ENCODE measurements around the gene ABLIM1. TPM values are rescaled to one million over a fixed set of nuclear protein-coding genes. Genes with fewer than 3 reads are reported as not detected.

Gene ABLIM1
- total RNA-seq, 2 experiments from 2014 or later: 137 to 149 TPM

GRCh38 chr10:114526504-114527238 is 131.4 kb downstream of the ABLIM1 start:
- H3K36me3 Mint-ChIP-seq: peaks cover 6% of the 10 kb centered on the region
- POLR2A ChIA-PET: interaction anchor here (0.7 to 15.6 kb wide), 9 partner anchors 9 to 296 kb away, joined by 3 to 387 read pairs (median 6); partner anchors contain the start of gene FHIP2A

GRCh38 chr10:114526126-114526503 is 132.0 kb downstream of the ABLIM1 start:
- Mint-ChIP-seq H3K27ac (peak overlapping the region; percentile 96), H3K4me3 (peak overlapping the region; percentile 95), H3K36me3 (peaks cover 6% of the 10 kb centered on the region), H3K27me3 (no peaks in the 10 kb centered on the region), H3K9me3 (no peaks in the 10 kb centered on the region), H3K4me1 (peaks cover 62% of the 10 kb centered on the region)
- ATAC-seq (ENCODE audit: low read depth) (peak; percentile 6), DNase-seq (no peak)
- POLR2A ChIA-PET: interaction anchor here (1.2 to 15.6 kb wide), 7 partner anchors 9 to 275 kb away, joined by 3 to 387 read pairs (median 6); no protein-coding TSS in a partner anchor

More at GRCh38 chr10:114526504-114527238, 131.4 kb downstream of the ABLIM1 start:
- Mint-ChIP-seq H3K27ac (peak overlapping the region; percentile 96), H3K4me1 (peaks cover 56% of the 10 kb centered on the region), H3K9me3 (no peaks in the 10 kb centered on the region), H3K27me3 (no peaks in the 10 kb centered on the region), H3K4me3 (peak overlapping the region; percentile 95)
- ATAC-seq (ENCODE audit: low read depth) (peak; percentile 93), DNase-seq (peak; percentile 84)

- no peak for DNase-seq
- Mint-ChIP-seq H3K4me1 (peaks cover 63% of the 10 kb centered on the region), H3K36me3 (peaks cover 6% of the 10 kb centered on the region), H3K4me3 (peak overlapping the region; percentile 95), H3K9me3 (no peaks in the 10 kb centered on the region), H3K27ac (peak overlapping the region; percentile 96), H3K27me3 (no peaks in the 10 kb centered on the region)
- POLR2A ChIA-PET: interaction anchor here (1.5 to 15.6 kb wide), 6 partner anchors 9 to 221 kb away, joined by 3 to 387 read pairs (median 18); no protein-coding TSS in a partner anchor
- no peak for ATAC-seq (ENCODE audit: low read depth)
Observed at GRCh38 chr10:114525368-114525949, 132.6 kb downstream of the ABLIM1 start.

GRCh38 chr10:114523876-114524275 is 134.2 kb downstream of the ABLIM1 start:
- Mint-ChIP-seq H3K4me1 (peaks cover 78% of the 10 kb centered on the region), H3K9me3 (no peaks in the 10 kb centered on the region), H3K36me3 (peaks cover 13% of the 10 kb centered on the region), H3K27me3 (no peaks in the 10 kb centered on the region), H3K4me3 (peak overlapping the region; percentile 95), H3K27ac (peak overlapping the region; percentile 96)
- ATAC-seq (ENCODE audit: low read depth): peak; percentile 45
- no peak for DNase-seq
- POLR2A ChIA-PET: interaction anchor here (0.5 to 15.6 kb wide), 4 partner anchors 8 to 25 kb away, joined by 3 to 387 read pairs (median 36); no protein-coding TSS in a partner anchor

GRCh38 chr10:114521255-114521654 is 136.8 kb downstream of the ABLIM1 start:
- Mint-ChIP-seq H3K9me3 (no peaks in the 10 kb centered on the region), H3K4me1 (peaks cover 79% of the 10 kb centered on the region), H3K36me3 (peaks cover 16% of the 10 kb centered on the region), H3K27me3 (no peaks in the 10 kb centered on the region), H3K27ac (no peak overlapping the region), H3K4me3 (peak overlapping the region; percentile 95)
- DNase-seq (no peak), ATAC-seq (ENCODE audit: low read depth) (no peak)
- POLR2A ChIA-PET: interaction anchor here (15.6 kb wide), 1 partner anchor 21 kb away, joined by 387 read pairs; no protein-coding TSS in a partner anchor

- no peak for ATAC-seq (ENCODE audit: low read depth)
- Mint-ChIP-seq H3K36me3 (peaks cover 16% of the 10 kb centered on the region), H3K27ac (peak overlapping the region; percentile 87), H3K9me3 (no peaks in the 10 kb centered on the region), H3K4me1 (peaks cover 82% of the 10 kb centered on the region), H3K4me3 (peak overlapping the region; percentile 67), H3K27me3 (no peaks in the 10 kb centered on the region)
- POLR2A ChIA-PET: interaction anchor here (15.6 kb wide), 1 partner anchor 22 kb away, joined by 387 read pairs; no protein-coding TSS in a partner anchor
- no peak for DNase-seq
Observed at GRCh38 chr10:114520453-114520852, 137.6 kb downstream of the ABLIM1 start.

GRCh38 chr10:114519756-114520293 is 138.2 kb downstream of the ABLIM1 start:
- H3K27ac Mint-ChIP-seq: peak overlapping the region; percentile 87
- H3K4me1 Mint-ChIP-seq: peaks cover 86% of the 10 kb centered on the region
- H3K36me3 Mint-ChIP-seq: peaks cover 16% of the 10 kb centered on the region
- H3K27me3 Mint-ChIP-seq: no peaks in the 10 kb centered on the region
- DNase-seq (no peak), ATAC-seq (ENCODE audit: low read depth) (peak; percentile 17)
- peak overlapping the region; percentile 67 for H3K4me3 Mint-ChIP-seq
- POLR2A ChIA-PET: interaction anchor here (15.6 kb wide), 1 partner anchor 22 kb away, joined by 387 read pairs; no protein-coding TSS in a partner anchor
- H3K9me3 Mint-ChIP-seq: no peaks in the 10 kb centered on the region

GRCh38 chr10:114519306-114519669 is 138.8 kb downstream of the ABLIM1 start:
- POLR2A ChIA-PET: interaction anchor here (0.5 to 15.6 kb wide), 3 partner anchors 6 to 280 kb away, joined by 3 to 387 read pairs (median 67); partner anchors contain the start of gene VWA2
- Mint-ChIP-seq H3K4me1 (peaks cover 85% of the 10 kb centered on the region), H3K4me3 (peak overlapping the region; percentile 58), H3K27me3 (no peaks in the 10 kb centered on the region), H3K9me3 (no peaks in the 10 kb centered on the region), H3K36me3 (peaks cover 16% of the 10 kb centered on the region), H3K27ac (peak overlapping the region; percentile 87)
- ATAC-seq (ENCODE audit: low read depth) (no peak), DNase-seq (no peak)

GRCh38 chr10:114518401-114519305 is 139.4 kb downstream of the ABLIM1 start:
- Mint-ChIP-seq H3K27me3 (no peaks in the 10 kb centered on the region), H3K36me3 (peaks cover 14% of the 10 kb centered on the region), H3K4me1 (peaks cover 83% of the 10 kb centered on the region), H3K27ac (peak overlapping the region; percentile 87), H3K9me3 (no peaks in the 10 kb centered on the region), H3K4me3 (peak overlapping the region; percentile 74)
- ATAC-seq (ENCODE audit: low read depth): no peak
- POLR2A ChIA-PET: interaction anchor here (0.5 to 15.6 kb wide), 5 partner anchors 6 to 1707 kb away, joined by 3 to 387 read pairs (median 43); partner anchors contain the start of gene VWA2
- no peak for DNase-seq

- Mint-ChIP-seq H3K27me3 (no peaks in the 10 kb centered on the region), H3K4me1 (peaks cover 83% of the 10 kb centered on the region), H3K27ac (peak overlapping the region; percentile 80), H3K36me3 (peaks cover 17% of the 10 kb centered on the region), H3K4me3 (peak overlapping the region; percentile 74), H3K9me3 (no peaks in the 10 kb centered on the region)
- ATAC-seq (ENCODE audit: low read depth): peak; percentile 14
- no peak for DNase-seq
- POLR2A ChIA-PET: interaction anchor here (6.2 to 15.6 kb wide), 3 partner anchors 7 to 25 kb away, joined by 43 to 387 read pairs (median 67); no protein-coding TSS in a partner anchor
Observed at GRCh38 chr10:114517368-114518250, 140.5 kb downstream of the ABLIM1 start.

GRCh38 chr10:114516356-114516755 is 141.7 kb downstream of the ABLIM1 start:
- Mint-ChIP-seq H3K4me3 (peak overlapping the region; percentile 74), H3K27me3 (no peaks in the 10 kb centered on the region), H3K27ac (peak overlapping the region; percentile 80), H3K9me3 (no peaks in the 10 kb centered on the region), H3K36me3 (peaks cover 24% of the 10 kb centered on the region), H3K4me1 (peaks cover 83% of the 10 kb centered on the region)
- no peak for ATAC-seq (ENCODE audit: low read depth)
- no peak for DNase-seq
- POLR2A ChIA-PET: interaction anchor here (6.2 to 15.6 kb wide), 3 partner anchors 9 to 26 kb away, joined by 43 to 387 read pairs (median 67); no protein-coding TSS in a partner anchor

All from activated naive CD8-positive, alpha-beta T cell treated with anti-CD3 and anti-CD28 coated beads, Interleukin-2, amount 10 ng/mL, durations not matched to agents 7 days and 5 days (primary cell).